Glomerular visceral epithelial cell (primary cell): ENCODE results near the gene GP9.
"Not testable (repeated sequence)": the region's sequence is repeated elsewhere in the genome, so short reads cannot be mapped to it uniquely, and the experiment has no call there.

Source experiments
- DNase-seq: peaks from one replicate; pipeline ENCODE4 v3.0.0-alpha.2; 2016; ENCODE audit errors: extremely low spot score

GP9 gene

DNA sequence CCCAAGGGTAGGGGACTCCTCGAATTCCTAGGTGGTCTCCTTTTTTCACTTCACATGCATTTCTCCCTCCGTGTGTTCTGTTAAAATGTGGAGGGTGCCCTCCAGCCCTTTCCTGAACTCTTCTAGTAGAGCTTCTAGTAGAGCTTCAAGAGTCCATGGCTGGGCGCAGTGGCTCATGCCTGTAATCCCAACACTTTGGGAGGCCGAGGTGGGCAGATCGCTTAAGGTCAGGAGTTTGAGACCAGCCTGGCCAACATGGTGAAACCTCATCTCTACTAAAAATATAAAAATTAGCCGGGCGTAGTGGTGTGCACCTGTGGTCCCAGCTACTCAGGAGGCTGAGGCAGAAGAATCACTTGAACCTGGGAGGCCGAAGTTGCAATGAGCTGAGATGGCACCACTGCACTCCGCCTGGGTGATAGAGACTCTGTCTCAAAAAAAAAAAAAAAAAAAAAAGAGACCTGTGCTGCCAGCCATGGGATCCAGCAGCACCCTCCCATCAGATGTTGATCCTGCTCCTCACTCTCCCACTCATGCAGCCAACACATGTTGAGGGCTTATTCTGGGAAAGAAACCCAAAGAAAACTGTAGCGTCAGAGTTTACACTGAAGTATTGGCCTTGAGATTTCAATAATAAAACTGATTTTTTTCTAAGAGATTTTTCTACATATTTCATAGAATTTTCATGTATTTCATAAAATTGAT lies 50.6 kb downstream of the GP9 start:
- DNase-seq, result not testable (repeated sequence)
